Suprapubic skin (tissue), 4 donors: Measurements from ENCODE around the gene PTK6. TPM values are rescaled to one million over a fixed set of nuclear protein-coding genes. Genes with fewer than 3 reads are reported as not detected.

Source experiments
- DNase-seq, 2 donors: peaks; one replicate each; pipeline ENCODE4 v3.0.0-alpha.2; 2019; ENCODE audit warnings: low spot score in 2 of 2
- H3K27ac ChIP-seq: fragments of 200-600 bp; sonication (generic); one replicate; pipeline ENCODE4 v1.5.1; 2019
- H3K27me3 ChIP-seq: fragments of 200-600 bp; sonication (generic); one replicate; pipeline ENCODE4 v1.5.1; 2019
- H3K36me3 ChIP-seq: fragments of 200-600 bp; sonication (generic); one replicate; pipeline ENCODE4 v1.5.1; 2019
- H3K4me1 ChIP-seq: fragments of 200-600 bp; sonication (generic); one replicate; pipeline ENCODE4 v1.5.1; 2019
- H3K4me3 ChIP-seq: fragments of 200-600 bp; sonication (generic); one replicate; pipeline ENCODE4 v1.5.1; 2019; ENCODE audit warnings: mild to moderate bottlenecking
- H3K9me3 ChIP-seq: fragments of 200-600 bp; sonication (generic); one replicate; pipeline ENCODE4 v1.5.1; 2019
- CTCF ChIP-seq, 2 donors: fragments of 200-600 bp in 1 of 2; fragments of 450-650 bp in 1 of 2; sonication (generic) in 1 of 2; IDR thresholded peaks; one replicate each; pipeline ENCODE4 v1.5.1; 2016 to 2019; ENCODE audit warnings: antibody characterized with exemption in 2 of 2, mild to moderate bottlenecking in 1 of 2, moderate library complexity in 1 of 2
- EP300 ChIP-seq: sonication (generic); formaldehyde crosslinking; IDR thresholded peaks from one replicate; pipeline ENCODE4 v1.6.1; 2017; ENCODE audit warnings: antibody characterized with exemption
- POLR2A ChIP-seq, 2 donors: fragments of 450-650 bp; IDR thresholded peaks; one replicate each; pipeline ENCODE4 v1.6.1; 2017; ENCODE audit warnings: antibody characterized with exemption in 2 of 2, mild to moderate bottlenecking in 2 of 2, moderate library complexity in 2 of 2
- POLR2AphosphoS5 ChIP-seq, 3 donors: sonication (generic); formaldehyde crosslinking; IDR thresholded peaks; one replicate each; pipeline ENCODE4 v1.6.1; 2017; ENCODE audit warnings: antibody characterized with exemption in 3 of 3
- WGBS: methylation state at CpG from one replicate; pipeline ENCODE4 v1.1.5; 2018; 5-methylcytosine and 5-hydroxymethylcytosine counted together
- total RNA-seq, 4 donors: library from RNA; depleted of rRNA; stranded (reverse); fragments of >200 nt; gene quantifications; one replicate each; pipeline ENCODE4 v1.1.0, GENCODE V29; 2016

The PTK6 gene
- total RNA-seq, 4 donors from 2014 or later = 58.0 to 70.6 (median 65.6) TPM

GRCh38 chr20:63574829-63575743 is 37.9 kb upstream of the PTK6 start:
- WGBS = 74% methylated on average over 26 of the region's 28 CpGs

GRCh38 chr20:63574156-63574828 is 37.1 kb upstream of the PTK6 start, which contains the start of gene HELZ2:
HELZ2 (minus strand) TSS chr20:63574239; CDS start chr20:63572385, 1,854 bp downstream.
- peaks cover 23% of the 10 kb centered on the region for H3K4me1 ChIP-seq
- peaks cover 3% of the 10 kb centered on the region for H3K27me3 ChIP-seq
- peak within 1 kb of the TSS; percentile 76 for H3K27ac ChIP-seq
- peak; percentile 88 to 91 for DNase-seq
- no peaks in the 10 kb centered on the region for H3K36me3 ChIP-seq
- H3K9me3 ChIP-seq = no peaks in the 10 kb centered on the region
- no peak for TF ChIP-seq POLR2A (IDR thresholded peaks at IDR 0.05)
- no peak for TF ChIP-seq POLR2AphosphoS5 (IDR thresholded peaks at IDR 0.05)
- TF ChIP-seq EP300 = no peak
- no peak for TF ChIP-seq CTCF (IDR thresholded peaks at IDR 0.05)
- H3K4me3 ChIP-seq = peak within 1 kb of the TSS; percentile 89
- no CpG with 5 or more reads among the region's 40 CpGs for WGBS

More at GRCh38 chr20:63574829-63575743, 37.9 kb upstream of the PTK6 start:
- TF ChIP-seq CTCF (IDR thresholded peaks at IDR 0.05) (no peak), EP300 (no peak), POLR2AphosphoS5 (IDR thresholded peaks at IDR 0.05) (no peak), POLR2A (IDR thresholded peaks at IDR 0.05) (no peak)
- Histone ChIP-seq H3K27ac (no peak overlapping the region), H3K9me3 (no peaks in the 10 kb centered on the region), H3K36me3 (no peaks in the 10 kb centered on the region), H3K4me3 (peak overlapping the region; percentile 89), H3K27me3 (peaks cover 3% of the 10 kb centered on the region), H3K4me1 (peaks cover 23% of the 10 kb centered on the region)
- DNase-seq = no peak

GRCh38 chr20:63573647-63574131 is 36.5 kb upstream of the PTK6 start:
- Histone ChIP-seq H3K36me3 (no peaks in the 10 kb centered on the region), H3K27ac (peak overlapping the region; percentile 76), H3K27me3 (peaks cover 2% of the 10 kb centered on the region), H3K4me1 (peaks cover 23% of the 10 kb centered on the region), H3K4me3 (peak overlapping the region; percentile 89), H3K9me3 (no peaks in the 10 kb centered on the region)
- DNase-seq = no peak
- no peak for TF ChIP-seq POLR2A (IDR thresholded peaks at IDR 0.05)
- no peak for TF ChIP-seq POLR2AphosphoS5 (IDR thresholded peaks at IDR 0.05)
- TF ChIP-seq EP300 = no peak
- no peak for TF ChIP-seq CTCF (IDR thresholded peaks at IDR 0.05)
- WGBS = 0% methylated on average over 1 of the region's 24 CpGs

DNA sequence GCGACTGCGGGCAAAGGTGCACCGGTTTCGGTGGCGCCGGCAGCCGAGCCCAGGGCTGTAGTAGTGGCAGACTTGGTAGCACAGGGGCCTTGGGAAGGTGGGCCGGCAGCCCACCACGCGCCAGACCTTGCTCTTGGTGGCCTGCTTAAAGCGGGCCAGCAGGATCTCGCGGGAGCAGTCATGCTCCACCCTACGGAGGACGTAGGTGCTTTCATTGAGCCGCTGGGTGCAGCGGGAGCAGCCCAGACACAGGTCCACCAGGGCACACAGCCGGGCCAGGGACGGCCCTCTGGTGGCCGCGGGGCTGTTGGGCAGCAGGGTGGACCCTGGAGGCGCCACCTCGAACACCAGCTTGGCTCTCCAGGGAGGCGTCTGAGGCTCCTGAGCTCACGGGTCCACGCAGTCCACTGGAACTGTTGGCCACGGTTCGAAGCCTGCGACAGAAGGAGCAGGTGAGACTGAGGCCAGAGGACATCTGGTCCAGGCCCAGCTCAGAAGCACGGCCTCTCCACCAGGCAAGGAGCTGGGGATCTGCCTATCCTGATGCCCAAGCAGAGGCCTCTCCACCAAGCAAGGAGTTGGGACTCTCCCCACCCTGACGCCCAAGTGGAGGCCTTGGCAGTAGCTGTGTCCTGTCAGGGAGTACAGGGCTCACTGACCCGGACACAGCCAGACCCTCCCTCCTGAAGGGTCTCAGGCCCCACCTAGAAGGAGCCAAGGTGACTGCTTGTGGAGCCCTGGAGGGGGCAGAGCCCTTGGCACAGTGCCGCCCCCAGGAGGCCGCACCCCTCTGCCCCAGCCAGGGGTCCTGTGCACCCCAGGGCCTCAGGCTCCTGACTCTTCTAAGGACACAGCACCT is 35.8 kb upstream of the PTK6 start:
- Histone ChIP-seq H3K27me3 (no peaks in the 10 kb centered on the region), H3K36me3 (no peaks in the 10 kb centered on the region), H3K27ac (peak overlapping the region; percentile 76), H3K9me3 (no peaks in the 10 kb centered on the region), H3K4me3 (peak overlapping the region; percentile 89), H3K4me1 (peaks cover 25% of the 10 kb centered on the region)
- no peak for DNase-seq
- TF ChIP-seq POLR2AphosphoS5 (IDR thresholded peaks at IDR 0.05) = no peak
- no peak for TF ChIP-seq EP300
- no peak for TF ChIP-seq CTCF (IDR thresholded peaks at IDR 0.05)
- no peak for TF ChIP-seq POLR2A (IDR thresholded peaks at IDR 0.05)
- WGBS = 80% methylated on average over 8 of the region's 34 CpGs
